Omental fat pad (tissue), 4 donors: Measurements from ENCODE around the gene TSFM. TPM values are rescaled to one million over a fixed set of nuclear protein-coding genes. Genes with fewer than 3 reads are reported as not detected.

Source experiments
- ATAC-seq: fragments of 150-250 bp; one replicate; pipeline ENCODE4 v1.9.1; 2016; ENCODE audit warnings: mild to moderate bottlenecking, moderate library complexity; ENCODE audit not compliant: low FRiP score
- DNase-seq: peaks from one replicate; pipeline ENCODE4 v3.0.0-alpha.2; 2019; ENCODE audit warnings: low spot score
- total RNA-seq, 4 donors: library from RNA; depleted of rRNA; stranded (reverse); fragments of >200 nt; gene quantifications; one replicate each; pipeline ENCODE4 v1.1.0, GENCODE V29; 2016
- TF ChIP-seq, protein P1 (sequence below), 3 donors: fragments of 450-650 bp; IDR thresholded peaks; one replicate each; pipeline ENCODE4 v1.5.1; 2016 to 2017; ENCODE audit warnings: antibody characterized with exemption in 3 of 3, mild to moderate bottlenecking in 3 of 3, moderate library complexity in 2 of 3

TSFM gene
- total RNA-seq, 4 donors from 2014 or later = 20.2 to 36.6 (median 25.6) TPM

- TF ChIP-seq, protein P1, sequence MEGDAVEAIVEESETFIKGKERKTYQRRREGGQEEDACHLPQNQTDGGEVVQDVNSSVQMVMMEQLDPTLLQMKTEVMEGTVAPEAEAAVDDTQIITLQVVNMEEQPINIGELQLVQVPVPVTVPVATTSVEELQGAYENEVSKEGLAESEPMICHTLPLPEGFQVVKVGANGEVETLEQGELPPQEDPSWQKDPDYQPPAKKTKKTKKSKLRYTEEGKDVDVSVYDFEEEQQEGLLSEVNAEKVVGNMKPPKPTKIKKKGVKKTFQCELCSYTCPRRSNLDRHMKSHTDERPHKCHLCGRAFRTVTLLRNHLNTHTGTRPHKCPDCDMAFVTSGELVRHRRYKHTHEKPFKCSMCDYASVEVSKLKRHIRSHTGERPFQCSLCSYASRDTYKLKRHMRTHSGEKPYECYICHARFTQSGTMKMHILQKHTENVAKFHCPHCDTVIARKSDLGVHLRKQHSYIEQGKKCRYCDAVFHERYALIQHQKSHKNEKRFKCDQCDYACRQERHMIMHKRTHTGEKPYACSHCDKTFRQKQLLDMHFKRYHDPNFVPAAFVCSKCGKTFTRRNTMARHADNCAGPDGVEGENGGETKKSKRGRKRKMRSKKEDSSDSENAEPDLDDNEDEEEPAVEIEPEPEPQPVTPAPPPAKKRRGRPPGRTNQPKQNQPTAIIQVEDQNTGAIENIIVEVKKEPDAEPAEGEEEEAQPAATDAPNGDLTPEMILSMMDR (IDR thresholded peaks at IDR 0.05) = no peak
- no peak for ATAC-seq
- no peak for DNase-seq
Measured at GRCh38 chr12:57741844-57742738, 40.5 kb upstream of the TSFM start.

GRCh38 chr12:57743769-57744168 lies 38.8 kb upstream of the TSFM start:
- DNase-seq (no peak), ATAC-seq (no peak)
- TF ChIP-seq, protein P1 (IDR thresholded peaks at IDR 0.05) = no peak

- TF ChIP-seq, protein P1 (IDR thresholded peaks at IDR 0.05) = no peak
- DNase-seq (peak; percentile 91), ATAC-seq (peak; percentile 72)
Measured at GRCh38 chr12:57744194-57744776, 38.3 kb upstream of the TSFM start.

- DNase-seq = peak; percentile 96
- peak; percentile 95 for ATAC-seq
- TF ChIP-seq, protein P1 (IDR thresholded peaks at IDR 0.05) = no peak
Measured at GRCh38 chr12:57744777-57745484, 37.7 kb upstream of the TSFM start, which contains the start of gene TSPAN31. TSS of gene TSPAN31 (plus strand) at chr12:57745039. CDS start at chr12:57745155, 116 bp downstream.

DNA sequence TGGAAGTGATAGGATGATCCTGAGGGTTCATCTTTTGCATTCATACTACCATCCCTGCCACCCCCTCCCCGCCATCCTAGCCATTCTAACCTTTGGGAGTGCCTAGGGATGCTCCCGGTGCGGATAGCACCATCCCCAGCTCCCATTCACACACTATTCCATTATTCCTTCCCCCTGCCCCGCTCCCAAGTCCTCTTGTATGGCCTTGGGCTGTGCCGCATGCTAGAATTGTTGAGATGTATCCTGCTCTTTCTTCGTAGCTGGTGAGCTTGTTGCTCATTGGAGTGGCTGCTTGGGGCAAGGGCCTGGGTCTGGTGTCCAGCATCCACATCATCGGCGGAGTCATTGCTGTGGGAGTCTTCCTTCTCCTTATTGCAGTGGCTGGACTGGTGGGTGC lies 37.1 kb upstream of the TSFM start:
- ATAC-seq = peak; percentile 3
- no peak for DNase-seq

DNA sequence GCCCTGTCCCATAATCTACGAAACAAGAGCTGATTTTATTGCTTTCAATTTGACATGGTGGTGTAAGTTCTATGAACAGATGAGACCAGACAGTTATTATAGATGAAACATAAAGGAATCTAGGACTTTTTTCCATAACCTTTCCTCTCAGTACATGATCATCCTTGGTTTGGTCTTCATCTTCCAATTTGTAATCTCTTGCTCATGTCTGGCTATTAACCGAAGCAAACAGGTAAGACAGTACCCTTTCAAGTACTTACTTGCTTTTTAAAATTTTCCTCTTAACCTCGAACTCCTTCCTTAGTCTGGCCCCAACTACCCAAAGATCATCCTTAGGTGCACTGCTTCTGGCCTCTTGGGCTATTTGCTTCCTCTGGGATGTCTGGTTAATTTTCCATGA lies 36.6 kb upstream of the TSFM start:
- TF ChIP-seq, protein P1 (IDR thresholded peaks at IDR 0.05) = no peak
- ATAC-seq = no peak

More for the DNA sequence above, 37.1 kb upstream of the TSFM start:
- TF ChIP-seq, protein P1 (IDR thresholded peaks at IDR 0.05) = no peak

More for the DNA sequence above, 36.6 kb upstream of the TSFM start:
- no peak for DNase-seq
